ENCODE results near the gene SAMD11.
"Not testable (repeated sequence)": the region's sequence is repeated elsewhere in the genome, so short reads cannot be mapped to it uniquely, and the experiment has no call there.

SAMD11 gene

DNA sequence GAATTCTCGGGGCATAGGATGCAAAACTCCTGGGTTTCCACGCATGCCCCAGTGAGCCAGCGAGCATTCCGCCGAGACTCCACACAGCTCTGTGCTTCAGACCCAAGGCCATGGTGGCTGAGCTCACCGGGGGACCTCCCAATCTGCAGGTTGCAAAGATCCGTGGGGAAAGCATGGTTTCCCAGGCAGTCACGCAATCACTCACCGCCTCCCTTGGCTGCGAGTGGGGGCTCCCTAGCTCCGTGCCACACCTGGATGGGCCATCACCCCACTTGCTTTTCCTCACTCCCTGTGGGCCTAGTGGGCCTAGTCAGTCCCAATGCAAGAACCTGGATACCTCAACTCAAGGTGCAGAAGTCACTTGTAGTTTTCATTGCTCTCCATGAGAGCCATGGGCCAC lies 37.0 kb upstream of the SAMD11 start:
- no peaks in the 10 kb centered on the region for H3K36me3 ChIP-seq (ENCODE audit: insufficient read depth, insufficient read length, low read length)
- H3K4me3 ChIP-seq (ENCODE audit: insufficient read length, low read depth) = no peak overlapping the region
- no peaks in the 10 kb centered on the region for H3K9me3 ChIP-seq (ENCODE audit: insufficient read depth, low read length)
- TF ChIP-seq ZNF274 (IDR thresholded peaks at IDR 0.05; ENCODE audit: low read depth, low read length) (no peak), YY1 (IDR thresholded peaks at IDR 0.05; ENCODE audit: insufficient read depth, insufficient read length) (no peak), SUZ12 (IDR thresholded peaks at IDR 0.05; ENCODE audit: extremely low read depth, insufficient read depth, insufficient read length) (no peak)
- H3K9ac ChIP-seq (ENCODE audit: insufficient read length, low read depth) = no peak overlapping the region
- H3K27me3 ChIP-seq (ENCODE audit: insufficient read depth, insufficient read length) = peaks cover 24% of the 10 kb centered on the region
- H3K4me1 ChIP-seq (ENCODE audit: insufficient read depth, insufficient read length) = no peaks in the 10 kb centered on the region
- no peak for DNase-seq (ENCODE audit: low read depth, low spot score)

DNA sequence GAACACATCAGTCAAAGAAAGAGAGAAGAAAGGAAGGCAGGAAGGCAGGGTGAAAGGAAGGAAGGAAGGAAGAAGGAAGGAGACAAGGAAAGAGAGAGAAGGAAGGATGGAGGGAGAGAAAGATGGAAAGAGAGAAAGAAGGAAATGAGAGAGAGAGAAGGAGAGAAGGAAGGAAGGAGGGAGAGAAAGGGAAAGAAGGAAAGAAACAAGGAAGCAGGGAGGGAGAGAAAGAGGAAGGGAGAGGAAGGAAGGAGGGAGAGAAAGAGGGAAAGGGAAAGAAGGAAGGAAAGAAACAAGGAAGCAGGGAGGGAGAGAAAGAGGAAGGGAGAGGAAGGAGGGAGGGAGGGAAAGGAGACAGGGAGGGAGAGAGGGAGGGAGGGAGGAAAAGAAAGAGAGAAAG lies 35.4 kb upstream of the SAMD11 start:
- Histone ChIP-seq H3K9ac (ENCODE audit: insufficient read length, low read depth) (no peak overlapping the region), H3K27me3 (ENCODE audit: insufficient read depth, insufficient read length) (peaks cover 24% of the 10 kb centered on the region), H3K4me3 (ENCODE audit: insufficient read length, low read depth) (no peak overlapping the region), H3K36me3 (ENCODE audit: insufficient read depth, insufficient read length, low read length) (no peaks in the 10 kb centered on the region), H3K4me1 (ENCODE audit: insufficient read depth, insufficient read length) (no peaks in the 10 kb centered on the region), H3K9me3 (ENCODE audit: insufficient read depth, low read length) (no peaks in the 10 kb centered on the region)
- no peak for DNase-seq (ENCODE audit: low read depth, low spot score)
- TF ChIP-seq YY1 (IDR thresholded peaks at IDR 0.05; ENCODE audit: insufficient read depth, insufficient read length) (no peak), SUZ12 (IDR thresholded peaks at IDR 0.05; ENCODE audit: extremely low read depth, insufficient read depth, insufficient read length) (no peak), ZNF274 (IDR thresholded peaks at IDR 0.05; ENCODE audit: low read depth, low read length) (no peak)

DNA sequence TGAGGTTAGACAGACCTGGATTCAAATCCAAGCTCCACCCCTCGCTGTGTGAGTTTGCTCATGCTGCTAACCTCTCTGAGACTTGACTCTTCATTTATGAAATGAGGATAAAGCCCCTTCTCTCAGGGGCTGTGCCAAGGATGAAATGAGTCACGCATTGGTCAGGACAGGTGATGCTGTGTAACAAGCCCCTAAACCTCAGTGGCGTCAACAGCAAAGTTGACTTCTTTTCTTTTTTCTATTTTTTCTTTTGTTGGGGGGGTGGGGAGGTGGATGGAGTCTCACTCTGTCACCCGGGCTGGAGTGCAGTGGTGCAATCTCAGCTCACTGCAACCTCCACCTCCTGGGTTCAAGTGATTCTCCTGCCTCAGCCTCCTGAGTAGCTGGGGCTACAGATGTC lies 33.9 kb upstream of the SAMD11 start:
- peaks cover 24% of the 10 kb centered on the region for H3K27me3 ChIP-seq (ENCODE audit: insufficient read depth, insufficient read length)
- not testable (repeated sequence) for H3K9ac ChIP-seq (ENCODE audit: insufficient read length, low read depth); H3K4me1 ChIP-seq (ENCODE audit: insufficient read depth, insufficient read length); H3K9me3 ChIP-seq (ENCODE audit: insufficient read depth, low read length); H3K4me3 ChIP-seq (ENCODE audit: insufficient read length, low read depth); H3K36me3 ChIP-seq (ENCODE audit: insufficient read depth, insufficient read length, low read length); DNase-seq (ENCODE audit: low read depth, low spot score)

DNA sequence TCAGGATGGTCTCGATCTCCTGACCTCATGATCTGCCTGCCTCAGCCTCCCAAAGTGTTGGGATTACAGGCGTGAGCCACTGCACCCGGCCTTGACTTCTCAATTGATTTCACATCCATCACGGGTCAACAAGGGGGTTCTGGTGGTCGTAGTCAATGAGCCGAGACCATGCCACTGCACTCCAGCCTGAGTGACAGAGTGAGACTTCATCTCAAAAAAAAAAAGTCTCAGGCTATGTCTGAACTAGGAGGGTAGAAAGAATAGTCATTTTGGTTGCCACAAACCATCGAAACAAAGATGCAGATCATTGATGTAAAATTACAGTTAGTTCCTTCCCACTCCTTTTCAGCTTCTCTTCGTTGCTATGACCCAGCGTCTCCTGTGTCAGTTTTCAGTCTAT lies 33.5 kb upstream of the SAMD11 start:
- not testable (repeated sequence) for H3K36me3 ChIP-seq (ENCODE audit: insufficient read depth, insufficient read length, low read length)
- peaks cover 24% of the 10 kb centered on the region for H3K27me3 ChIP-seq (ENCODE audit: insufficient read depth, insufficient read length)

DNA sequence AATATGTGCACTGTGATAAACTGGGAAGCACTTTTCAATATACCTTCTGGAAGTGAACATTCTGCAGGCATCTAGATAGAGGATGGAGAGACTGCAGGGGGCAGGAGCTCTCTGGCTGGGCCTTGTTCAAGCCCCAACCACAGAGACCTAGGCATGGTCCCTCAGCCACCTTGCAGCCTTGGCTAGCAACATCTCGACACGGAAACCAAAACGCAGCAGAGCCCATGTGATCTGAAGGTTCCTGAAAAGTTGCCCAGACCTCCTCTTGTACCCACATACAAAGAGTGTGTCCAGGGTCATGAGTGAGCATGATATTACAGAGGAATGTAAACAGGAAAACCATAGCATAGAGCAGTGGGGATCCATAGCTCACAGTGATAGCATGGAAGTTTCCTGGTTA lies 33.1 kb upstream of the SAMD11 start:
- Histone ChIP-seq H3K4me1 (ENCODE audit: insufficient read depth, insufficient read length) (no peaks in the 10 kb centered on the region), H3K4me3 (ENCODE audit: insufficient read length, low read depth) (no peak overlapping the region), H3K9me3 (ENCODE audit: insufficient read depth, low read length) (no peaks in the 10 kb centered on the region), H3K27me3 (ENCODE audit: insufficient read depth, insufficient read length) (peaks cover 24% of the 10 kb centered on the region), H3K9ac (ENCODE audit: insufficient read length, low read depth) (no peak overlapping the region), H3K36me3 (ENCODE audit: insufficient read depth, insufficient read length, low read length) (no peaks in the 10 kb centered on the region)
- TF ChIP-seq ZNF274 (IDR thresholded peaks at IDR 0.05; ENCODE audit: low read depth, low read length) (no peak), SUZ12 (IDR thresholded peaks at IDR 0.05; ENCODE audit: extremely low read depth, insufficient read depth, insufficient read length) (no peak), YY1 (IDR thresholded peaks at IDR 0.05; ENCODE audit: insufficient read depth, insufficient read length) (no peak)
- no peak for DNase-seq (ENCODE audit: low read depth, low spot score)

More for the DNA sequence above, 33.5 kb upstream of the SAMD11 start:
- DNase-seq (ENCODE audit: low read depth, low spot score); H3K9me3 ChIP-seq (ENCODE audit: insufficient read depth, low read length); H3K9ac ChIP-seq (ENCODE audit: insufficient read length, low read depth); H3K4me1 ChIP-seq (ENCODE audit: insufficient read depth, insufficient read length); H3K4me3 ChIP-seq (ENCODE audit: insufficient read length, low read depth): not testable (repeated sequence)

GRCh38 chr1:897226-897625 lies 26.5 kb upstream of the SAMD11 start:
- Histone ChIP-seq H3K27me3 (ENCODE audit: insufficient read depth, insufficient read length) (peaks cover 9% of the 10 kb centered on the region), H3K9ac (ENCODE audit: insufficient read length, low read depth) (no peak overlapping the region), H3K4me3 (ENCODE audit: insufficient read length, low read depth) (no peak overlapping the region), H3K36me3 (ENCODE audit: insufficient read depth, insufficient read length, low read length) (no peaks in the 10 kb centered on the region), H3K4me1 (ENCODE audit: insufficient read depth, insufficient read length) (no peaks in the 10 kb centered on the region), H3K9me3 (ENCODE audit: insufficient read depth, low read length) (no peaks in the 10 kb centered on the region)
- DNase-seq (ENCODE audit: low read depth, low spot score) = no peak
- TF ChIP-seq SUZ12 (IDR thresholded peaks at IDR 0.05; ENCODE audit: extremely low read depth, insufficient read depth, insufficient read length) (no peak), YY1 (IDR thresholded peaks at IDR 0.05; ENCODE audit: insufficient read depth, insufficient read length) (no peak), ZNF274 (IDR thresholded peaks at IDR 0.05; ENCODE audit: low read depth, low read length) (no peak)

DNA sequence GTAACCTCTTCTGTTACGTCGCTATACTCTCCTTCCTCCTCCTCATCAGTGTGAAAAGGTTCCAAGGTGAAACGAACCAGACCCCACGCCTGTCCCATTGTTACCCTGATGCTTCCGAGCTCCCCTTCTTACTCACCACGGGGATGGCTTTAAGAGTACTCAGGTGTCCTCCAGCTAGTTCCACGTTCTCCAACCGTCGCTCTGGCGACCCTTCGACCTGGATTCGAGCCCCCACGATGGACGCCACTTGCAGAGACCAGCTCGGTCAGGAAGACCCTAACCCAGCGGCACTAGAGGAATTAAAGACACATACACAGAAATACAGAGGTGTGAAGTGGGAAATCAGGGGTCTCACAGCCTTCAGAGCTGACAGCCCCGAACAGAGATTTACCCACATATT lies 25.8 kb upstream of the SAMD11 start:
- not testable (repeated sequence) for H3K9me3 ChIP-seq (ENCODE audit: insufficient read depth, low read length); H3K9ac ChIP-seq (ENCODE audit: insufficient read length, low read depth); H3K36me3 ChIP-seq (ENCODE audit: insufficient read depth, insufficient read length, low read length); H3K27me3 ChIP-seq (ENCODE audit: insufficient read depth, insufficient read length); DNase-seq (ENCODE audit: low read depth, low spot score); H3K4me1 ChIP-seq (ENCODE audit: insufficient read depth, insufficient read length); H3K4me3 ChIP-seq (ENCODE audit: insufficient read length, low read depth)

DNA sequence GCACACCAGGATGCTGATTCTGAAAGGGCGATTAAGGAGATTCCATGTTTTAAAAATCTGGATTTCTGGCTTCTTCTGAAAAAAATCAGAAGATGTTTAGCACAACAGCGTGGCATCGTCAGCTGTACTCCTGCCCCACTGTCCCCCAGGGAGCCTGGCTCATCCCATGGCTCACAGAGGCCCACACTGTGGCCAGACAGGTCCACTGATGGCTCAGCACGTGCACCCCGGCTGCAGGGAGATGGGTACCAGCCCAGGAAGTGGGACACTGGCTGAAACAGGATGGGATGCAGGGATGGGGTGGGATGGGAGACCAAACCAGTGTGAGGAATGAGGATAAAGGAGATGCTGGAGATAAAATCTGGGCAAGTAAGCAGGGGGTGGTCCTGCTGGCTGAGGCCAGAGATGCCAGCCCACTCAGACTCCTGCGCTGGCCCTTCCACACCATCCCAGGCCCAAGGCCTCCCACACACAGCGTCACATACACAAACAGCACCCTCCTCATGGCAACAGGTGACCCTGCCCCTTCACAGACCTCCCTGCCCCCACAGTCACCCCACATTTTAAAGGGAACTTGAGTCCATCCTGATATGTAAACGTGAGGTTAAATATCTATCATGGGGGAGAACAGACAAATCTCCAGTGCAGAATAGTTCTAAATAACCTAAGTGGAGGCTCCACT lies 23.9 kb upstream of the SAMD11 start:
- no peak for DNase-seq (ENCODE audit: low read depth, low spot score)
- no peaks in the 10 kb centered on the region for H3K36me3 ChIP-seq (ENCODE audit: insufficient read depth, insufficient read length, low read length)
- TF ChIP-seq YY1 (IDR thresholded peaks at IDR 0.05; ENCODE audit: insufficient read depth, insufficient read length) (no peak), ZNF274 (IDR thresholded peaks at IDR 0.05; ENCODE audit: low read depth, low read length) (no peak), SUZ12 (IDR thresholded peaks at IDR 0.05; ENCODE audit: extremely low read depth, insufficient read depth, insufficient read length) (no peak)
- peaks cover 3% of the 10 kb centered on the region for H3K4me1 ChIP-seq (ENCODE audit: insufficient read depth, insufficient read length)
- no peaks in the 10 kb centered on the region for H3K9me3 ChIP-seq (ENCODE audit: insufficient read depth, low read length)
- peaks cover 16% of the 10 kb centered on the region for H3K27me3 ChIP-seq (ENCODE audit: insufficient read depth, insufficient read length)
- H3K9ac ChIP-seq (ENCODE audit: insufficient read length, low read depth) = no peak overlapping the region
- no peak overlapping the region for H3K4me3 ChIP-seq (ENCODE audit: insufficient read length, low read depth)
